ENCODE results near the gene TMEM200A. TPM values are rescaled to one million over a fixed set of nuclear protein-coding genes. Genes with fewer than 3 reads are reported as not detected.

The TMEM200A gene
- polyA plus RNA-seq, 3 donors: not detected

DNA sequence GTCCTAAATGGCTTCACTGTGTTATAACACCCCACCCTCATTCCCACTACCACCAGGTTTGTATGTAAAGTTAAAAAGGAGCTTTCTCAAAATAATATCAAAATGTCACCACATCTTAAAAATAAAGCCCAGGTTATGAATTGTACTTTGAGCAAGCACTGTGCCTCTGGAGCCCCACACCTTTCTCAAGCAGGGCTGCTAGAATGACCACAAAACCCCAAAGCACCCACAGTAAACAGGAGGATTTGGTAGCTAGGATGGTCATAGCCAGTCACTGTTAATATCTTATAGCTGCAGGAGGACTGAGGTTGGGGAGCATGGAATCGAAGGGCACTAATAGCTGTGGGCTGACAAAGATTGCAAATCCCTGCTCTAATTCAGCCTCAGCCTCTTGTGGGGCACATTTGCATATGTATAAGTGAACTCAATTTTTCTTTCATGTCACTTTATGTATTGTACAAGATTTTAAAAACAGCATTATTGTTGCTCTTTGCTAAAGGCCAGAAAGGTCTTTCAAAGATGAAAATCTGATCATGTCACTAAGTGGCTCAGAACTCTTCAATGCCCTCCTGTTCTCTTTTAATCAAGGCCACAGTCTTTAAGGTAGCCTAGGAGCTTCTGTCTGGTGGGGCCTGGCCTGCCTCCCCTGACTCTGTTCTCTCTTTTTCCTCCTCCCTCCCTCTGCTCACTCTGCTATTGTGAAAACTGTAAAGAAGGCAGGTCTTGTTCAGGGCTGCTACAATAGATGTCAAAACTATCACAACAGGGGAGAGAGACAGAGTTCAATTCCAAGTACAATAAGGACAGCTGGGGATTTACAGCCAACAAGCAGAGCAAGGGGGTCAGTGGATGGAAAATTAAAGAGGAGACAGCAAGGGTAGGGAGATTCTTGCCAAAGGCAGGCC, 101.6 kb downstream of the TMEM200A start:
- no peak overlapping the region for H3K9ac ChIP-seq (ENCODE audit: insufficient read depth, low read length, poor library complexity, severe bottlenecking)
- H3K27ac ChIP-seq (ENCODE audit: low read depth in 1 of 2, low read length in 2 of 2): no peak overlapping the region
- no peak overlapping the region for H3K4me3 ChIP-seq (replicated peaks in 1 of 3; ENCODE audit: low read depth in 2 of 3, low read length in 3 of 3)
- H3K4me1 ChIP-seq (ENCODE audit: control insufficient read depth in 1 of 2, insufficient read depth in 2 of 2, low read length in 2 of 2): no peaks in the 10 kb centered on the region
- H3K4me2 ChIP-seq (replicated peaks; ENCODE audit: extremely low read depth, low read length, poor library complexity, severe bottlenecking): no peak overlapping the region
- Mint-ChIP-seq H3K36me3 (no peaks in the 10 kb centered on the region), H3K9me3 (peaks cover 0 to 9% (median 3%) of the 10 kb centered on the region in 7 donors), H3K27me3 (ENCODE audit: low read depth in 3 of 3) (peaks cover 0 to 3% (median 0%) of the 10 kb centered on the region in 3 donors), H3K4me1 (no peaks in the 10 kb centered on the region), H3K27ac (peak overlapping the region in 1 of 7 donors; percentile 52), H3K4me3 (no peak overlapping the region)
- whole genome bisulfite sequencing (ENCODE audit: insufficient coverage): no CpG with 5 or more reads among the region's 1 CpG
- H3K9me3 ChIP-seq (replicated peaks in 1 of 2; ENCODE audit: control insufficient read depth in 1 of 2, insufficient read depth in 1 of 2, low read length in 2 of 2): no peaks in the 10 kb centered on the region
- H3K36me3 ChIP-seq (replicated peaks in 1 of 2; ENCODE audit: control insufficient read depth in 1 of 2, insufficient read depth in 2 of 2, low read length in 2 of 2): no peaks in the 10 kb centered on the region
- no peak overlapping the region for H2AFZ ChIP-seq (ENCODE audit: insufficient read depth, low read depth, low read length, poor library complexity, severe bottlenecking)
- H4K20me1 ChIP-seq (ENCODE audit: insufficient read depth, low read length): no peaks in the 10 kb centered on the region
- no peak for DNase-seq
- no peaks in the 10 kb centered on the region for H3K79me2 ChIP-seq (ENCODE audit: insufficient read depth, low read length)
- intact Hi-C loops (cut with micrococcal nuclease): no loop called here
- no peak for TF ChIP-seq CTCF (IDR thresholded peaks at IDR 0.05)
- no peaks in the 10 kb centered on the region for H3K27me3 ChIP-seq (ENCODE audit: control insufficient read depth in 2 of 2, insufficient read depth in 2 of 2, low read length in 2 of 2)

DNA sequence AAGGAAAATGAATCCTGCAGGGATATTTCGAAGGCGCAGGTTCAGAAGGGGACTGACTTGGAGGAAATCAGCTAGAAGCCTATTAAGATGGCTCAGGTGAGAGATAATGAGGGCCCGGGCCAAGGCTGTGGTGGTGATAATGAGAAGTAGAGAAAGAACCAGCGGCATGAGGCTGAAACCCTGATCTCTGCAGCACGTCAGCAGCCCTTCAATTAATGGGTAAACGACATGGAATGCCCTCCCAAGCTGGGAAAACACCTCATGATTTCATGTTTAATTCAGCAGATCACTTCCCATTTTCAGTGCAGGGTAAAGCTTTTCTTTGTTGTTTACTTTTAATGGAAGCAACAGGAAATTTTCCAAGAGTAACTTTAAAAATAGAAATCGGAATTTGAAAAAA, 104.9 kb downstream of the TMEM200A start:
- H3K4me1 ChIP-seq (ENCODE audit: control insufficient read depth in 1 of 2, insufficient read depth in 2 of 2, low read length in 2 of 2): no peaks in the 10 kb centered on the region
- DNase-seq: no peak
- Mint-ChIP-seq H3K9me3 (peaks cover 5 to 22% (median 10%) of the 10 kb centered on the region in 7 donors), H3K4me1 (no peaks in the 10 kb centered on the region), H3K36me3 (no peaks in the 10 kb centered on the region), H3K27me3 (ENCODE audit: low read depth in 3 of 3) (peaks cover 0 to 3% (median 0%) of the 10 kb centered on the region in 3 donors), H3K4me3 (no peak overlapping the region), H3K27ac (no peak overlapping the region)
- WGBS (ENCODE audit: insufficient coverage): 87% methylated on average over 6 of the region's 7 CpGs
- intact Hi-C loops (cut with micrococcal nuclease): no loop called here
- no peak for TF ChIP-seq CTCF (IDR thresholded peaks at IDR 0.05)
- no peaks in the 10 kb centered on the region for H3K79me2 ChIP-seq (ENCODE audit: insufficient read depth, low read length)
- peaks cover 6 to 16% of the 10 kb centered on the region in 2 donors for H3K9me3 ChIP-seq (replicated peaks in 1 of 2; ENCODE audit: control insufficient read depth in 1 of 2, insufficient read depth in 1 of 2, low read length in 2 of 2)
- no peak overlapping the region for H3K27ac ChIP-seq (ENCODE audit: low read depth in 1 of 2, low read length in 2 of 2)
- H3K36me3 ChIP-seq (replicated peaks in 1 of 2; ENCODE audit: control insufficient read depth in 1 of 2, insufficient read depth in 2 of 2, low read length in 2 of 2): no peaks in the 10 kb centered on the region
- no peak overlapping the region for H2AFZ ChIP-seq (ENCODE audit: insufficient read depth, low read depth, low read length, poor library complexity, severe bottlenecking)
- no peak overlapping the region for H3K4me2 ChIP-seq (replicated peaks; ENCODE audit: extremely low read depth, low read length, poor library complexity, severe bottlenecking)
- H3K27me3 ChIP-seq (ENCODE audit: control insufficient read depth in 2 of 2, insufficient read depth in 2 of 2, low read length in 2 of 2): no peaks in the 10 kb centered on the region
- no peak overlapping the region for H3K9ac ChIP-seq (ENCODE audit: insufficient read depth, low read length, poor library complexity, severe bottlenecking)
- no peaks in the 10 kb centered on the region for H4K20me1 ChIP-seq (ENCODE audit: insufficient read depth, low read length)
- H3K4me3 ChIP-seq (replicated peaks in 1 of 3; ENCODE audit: low read depth in 2 of 3, low read length in 3 of 3): no peak overlapping the region

All from CD14-positive monocyte (primary cell).